NCI-H2171 treated with DMSO at 0.1 percent for 48 hours (cell line): ENCODE measurements around the gene MRTFB.
"Not testable (repeated sequence)": the region's sequence is repeated elsewhere in the genome, so short reads cannot be mapped to it uniquely, and the experiment has no call there.

Experiments
- DNase-seq: peaks from one replicate; lab custom pipeline; 2025; lab: John Stamatoyannopoulos, UW

The MRTFB gene

DNA sequence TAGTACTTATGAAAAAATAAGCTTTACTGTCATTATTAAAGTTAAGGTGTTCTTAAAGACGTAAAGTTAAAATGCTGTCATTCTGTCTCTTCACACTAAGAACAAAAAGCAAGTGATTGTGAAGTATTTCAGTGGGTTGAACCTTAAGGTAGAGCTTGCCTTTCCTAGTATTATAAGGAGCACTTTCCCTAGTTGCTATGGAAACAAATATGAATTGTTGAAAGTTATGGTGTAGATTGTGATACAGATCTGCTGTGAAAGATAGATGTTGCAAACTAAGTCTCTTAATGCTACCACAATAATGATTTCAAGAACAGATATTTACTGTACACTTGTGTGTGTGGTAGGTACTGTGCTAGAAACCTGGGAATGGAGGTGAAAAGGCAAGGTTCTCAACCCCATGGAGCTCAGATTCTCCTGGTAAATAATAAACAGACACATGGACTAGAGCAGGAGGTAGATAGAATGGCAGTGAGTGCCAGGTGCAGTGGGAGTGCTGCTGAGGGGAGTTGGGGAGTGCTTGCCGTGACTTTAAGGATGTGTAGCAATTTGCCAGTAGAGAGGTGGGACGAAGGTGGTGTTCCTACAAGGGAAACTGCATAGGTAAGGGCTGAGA, 34.7 kb downstream of the MRTFB start:
- no peak for DNase-seq

DNA sequence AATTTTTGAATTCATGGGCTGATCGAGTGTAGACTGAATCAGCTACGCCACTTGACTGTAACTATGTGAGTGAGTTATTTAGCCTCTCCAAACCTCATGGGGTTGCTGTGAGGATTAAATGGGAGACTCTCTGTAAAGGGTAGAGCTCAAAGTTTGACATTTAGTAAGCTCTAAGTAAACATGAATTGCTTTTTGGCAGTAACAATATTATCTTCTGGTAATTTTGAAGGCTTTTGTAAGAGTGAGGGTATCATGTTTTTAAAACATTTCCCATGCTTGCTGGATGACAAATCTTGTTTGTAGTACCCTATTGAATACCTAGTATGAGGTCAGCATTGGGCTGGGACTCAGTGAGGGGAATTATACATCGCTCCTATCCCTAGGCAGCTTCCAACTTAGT, 35.3 kb downstream of the MRTFB start:
- DNase-seq, result no peak

DNA sequence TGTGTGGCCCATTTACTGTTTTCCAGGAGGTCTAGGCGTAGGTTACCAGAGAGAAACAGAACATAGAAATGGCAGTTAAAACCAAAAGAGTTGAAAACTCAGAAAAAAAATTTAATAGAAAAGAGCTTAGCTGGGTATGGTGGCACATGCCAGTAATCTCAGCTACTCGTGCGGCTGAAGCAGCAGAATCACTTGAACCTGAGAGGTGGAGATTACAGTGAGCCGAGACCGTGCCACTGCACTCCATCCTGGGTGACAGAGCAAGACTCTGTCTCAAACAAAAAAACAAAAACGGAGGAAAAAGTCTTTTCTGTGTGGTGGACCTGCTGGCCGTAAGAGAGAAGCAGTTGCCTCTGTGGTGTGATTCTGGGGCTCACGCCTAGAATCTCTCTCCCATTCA, 35.8 kb downstream of the MRTFB start:
- DNase-seq, result no peak

DNA sequence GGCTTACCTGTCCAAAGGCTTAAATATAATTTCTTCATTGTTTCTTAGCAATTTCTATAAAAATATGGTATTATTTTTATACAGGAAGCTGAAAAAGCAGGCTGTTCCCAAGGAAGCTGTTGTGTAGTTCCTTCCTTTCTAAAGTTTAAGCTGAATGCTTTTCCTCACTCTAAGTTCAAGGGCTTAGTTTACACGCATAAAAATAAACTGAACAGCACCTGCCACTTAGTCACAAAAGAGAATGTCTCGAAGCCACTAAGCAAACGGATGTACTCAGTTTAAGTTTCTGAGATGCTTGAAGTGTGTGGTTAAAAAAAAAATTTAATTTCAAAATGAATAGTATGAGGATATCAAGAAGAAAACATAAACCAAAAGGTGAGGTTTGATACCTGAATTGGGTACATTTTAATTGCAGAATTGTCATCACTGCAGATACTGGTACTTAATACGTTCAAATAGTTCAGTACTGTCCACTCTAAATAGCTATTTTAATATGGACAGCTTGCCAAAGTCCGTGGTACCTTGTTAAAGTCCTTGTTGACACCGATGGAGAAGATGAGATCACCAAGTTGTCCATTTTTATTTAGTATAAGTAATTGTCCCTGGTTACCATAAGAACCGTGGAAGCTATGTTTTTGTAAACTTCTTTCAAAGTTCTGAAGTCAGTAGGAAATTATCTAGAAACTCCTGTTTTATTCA, 38.1 kb downstream of the MRTFB start:
- DNase-seq, result no peak

DNA sequence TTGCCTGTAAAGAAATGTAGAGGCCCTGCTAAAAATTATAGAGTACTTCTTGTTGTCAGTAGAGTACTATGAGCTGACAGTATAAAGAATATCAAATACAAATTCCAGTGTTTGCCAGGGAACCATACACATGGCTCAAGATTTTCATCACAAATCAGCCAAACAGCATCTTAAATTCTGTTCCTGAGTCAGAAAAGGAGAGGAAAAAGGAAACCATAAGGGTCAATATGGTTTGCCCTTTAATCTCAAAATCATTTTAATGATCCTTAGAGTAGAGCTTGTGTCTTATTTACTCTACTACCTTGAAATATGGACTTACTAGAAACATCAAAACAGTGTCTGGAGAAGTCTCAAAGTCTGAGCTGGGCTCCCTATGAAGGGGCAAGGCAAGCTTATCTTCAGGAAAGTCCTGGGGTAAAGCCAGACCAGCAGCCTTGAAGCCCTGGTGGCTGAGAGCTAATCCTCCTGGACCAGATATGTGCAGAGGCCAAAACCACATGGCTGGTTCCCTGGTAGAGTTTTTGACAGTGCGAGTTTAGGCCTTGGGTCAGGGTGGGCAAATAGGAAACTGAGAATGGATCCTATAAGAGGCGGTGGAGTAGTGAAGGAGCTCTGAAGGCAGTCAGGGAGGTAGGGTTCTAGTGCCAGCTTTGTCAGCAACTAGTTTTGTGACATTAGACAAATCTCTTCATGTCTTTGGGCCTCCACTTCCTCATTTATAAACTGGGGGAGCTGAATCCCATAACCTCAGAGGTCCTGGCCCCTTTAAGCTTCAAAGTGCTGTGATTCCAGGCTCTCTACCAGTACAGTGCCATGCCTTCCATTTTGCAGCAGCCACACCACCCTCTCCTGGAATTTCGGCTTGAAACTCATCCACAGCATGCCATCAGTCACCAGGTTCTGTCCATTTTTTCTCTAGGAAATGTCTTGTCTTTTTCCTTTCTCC, 38.9 kb downstream of the MRTFB start:
- no peak for DNase-seq

DNA sequence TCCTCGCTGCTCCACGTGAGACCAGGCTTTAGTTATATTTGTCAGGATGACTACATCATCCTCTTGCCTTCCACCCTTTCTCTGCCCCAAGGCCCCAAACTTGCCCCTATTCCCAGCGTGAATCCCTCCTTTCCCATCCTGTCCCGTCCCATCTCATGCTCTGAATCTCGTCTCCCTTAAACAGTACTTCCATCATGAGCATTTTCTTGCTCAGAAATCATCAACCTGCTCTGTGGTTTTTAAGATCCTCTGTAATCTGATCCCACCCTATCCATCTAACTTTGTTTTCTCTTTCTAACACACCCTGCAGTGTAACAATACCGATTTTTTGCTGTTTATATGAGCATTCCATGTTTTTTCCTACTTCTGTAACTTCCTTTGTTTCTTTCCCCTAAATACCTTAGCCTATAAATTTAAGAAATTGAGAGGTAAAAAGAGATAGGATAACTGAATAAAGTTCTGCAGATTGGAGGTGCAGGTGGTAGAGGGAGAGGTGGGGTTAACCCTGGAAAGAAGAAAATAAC, 39.7 kb downstream of the MRTFB start:
- DNase-seq, result no peak

DNA sequence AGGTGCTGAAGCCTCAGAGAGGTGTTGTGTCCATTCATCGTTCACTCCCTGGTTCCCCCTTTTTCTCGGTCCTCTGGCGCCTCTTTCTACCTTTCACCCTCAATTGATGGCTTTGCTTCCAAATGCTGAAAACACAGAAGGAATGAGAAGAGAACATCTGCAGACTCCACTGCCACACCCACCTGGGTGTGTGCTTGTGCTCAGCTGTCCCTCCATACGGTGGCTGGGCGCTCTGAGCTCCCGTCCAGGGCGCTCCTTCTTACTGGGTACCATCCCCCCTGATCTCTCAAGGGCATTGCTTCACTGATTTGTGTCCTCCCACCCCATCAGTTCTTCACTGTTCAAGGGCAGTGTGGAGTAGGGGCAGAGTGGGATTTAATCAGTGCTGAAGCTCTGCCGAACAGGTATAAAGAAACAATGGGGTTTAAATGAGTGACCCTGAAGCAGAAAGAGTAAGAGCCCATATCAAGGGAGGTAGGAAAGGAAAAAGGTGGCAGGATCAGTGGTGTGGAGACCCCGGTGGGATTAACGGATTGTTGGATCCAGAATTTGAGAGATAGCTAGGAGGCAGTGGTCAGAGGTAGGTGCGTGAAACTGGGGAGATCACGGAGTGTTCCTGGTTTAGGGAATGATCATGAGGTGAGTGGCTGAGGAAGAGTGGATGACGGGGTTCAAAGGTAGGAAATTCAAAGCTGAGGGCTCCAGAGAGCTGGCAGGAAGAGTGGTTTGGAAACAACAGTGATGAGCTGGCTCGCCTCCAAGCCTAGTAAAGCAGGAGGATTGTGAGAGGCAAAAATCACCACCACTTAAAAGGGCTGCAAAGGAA, 40.8 kb downstream of the MRTFB start:
- peak; percentile 2 for DNase-seq

DNA sequence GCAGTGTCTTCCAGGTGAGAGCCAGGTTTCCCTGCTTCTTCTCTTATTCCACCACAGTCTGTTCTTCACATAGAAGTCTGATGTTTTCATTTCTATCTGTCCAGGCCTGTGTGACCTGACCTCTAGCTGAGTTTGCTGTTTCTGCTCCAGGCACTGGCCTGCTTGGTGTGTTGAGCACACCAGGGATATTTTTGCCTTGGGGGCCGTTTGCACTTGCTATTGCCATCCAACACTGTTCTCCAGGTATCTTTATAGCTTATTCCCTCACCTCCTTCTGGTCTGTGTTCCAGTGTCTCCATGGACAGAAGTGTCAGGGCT, 41.4 kb downstream of the MRTFB start:
- no peak for DNase-seq

DNA sequence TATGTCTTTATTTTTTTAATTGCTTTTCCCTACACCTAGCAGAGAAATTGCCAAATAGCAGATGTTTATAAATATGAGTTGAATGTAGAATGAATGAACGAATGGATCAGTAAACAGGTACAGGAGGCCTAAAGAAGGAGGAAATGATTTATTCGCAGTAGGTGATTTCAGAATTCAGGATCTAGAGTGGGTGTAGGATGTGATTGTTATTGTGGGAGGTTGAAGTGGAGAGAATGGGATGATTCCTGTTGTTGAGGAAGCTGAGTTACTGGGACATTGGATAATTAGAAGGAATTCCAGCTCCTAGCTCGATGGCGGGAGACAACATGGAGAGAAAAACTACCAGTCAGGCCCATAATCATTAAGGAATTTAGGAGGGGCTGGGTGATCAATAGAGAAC, 42.2 kb downstream of the MRTFB start:
- DNase-seq, result no peak

DNA sequence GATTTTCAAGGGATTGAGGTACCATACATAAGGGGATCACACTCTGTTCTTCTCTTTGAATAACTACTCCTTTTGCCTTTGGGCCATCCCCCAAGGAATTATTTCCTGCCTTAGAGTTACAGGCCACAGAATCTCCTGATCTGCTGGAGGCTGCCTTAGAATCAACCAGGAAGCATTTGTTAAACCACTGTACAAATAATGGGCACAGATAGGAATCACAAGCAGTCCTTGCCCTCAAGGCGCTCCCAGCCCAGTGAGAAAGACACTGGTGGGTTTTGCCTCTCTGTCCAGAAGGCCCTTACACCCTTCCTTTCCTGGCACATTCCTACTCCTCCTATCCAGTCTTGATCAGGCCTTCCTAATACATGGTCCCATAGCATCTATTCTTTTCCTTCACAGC, 45.9 kb downstream of the MRTFB start:
- no peak for DNase-seq

DNA sequence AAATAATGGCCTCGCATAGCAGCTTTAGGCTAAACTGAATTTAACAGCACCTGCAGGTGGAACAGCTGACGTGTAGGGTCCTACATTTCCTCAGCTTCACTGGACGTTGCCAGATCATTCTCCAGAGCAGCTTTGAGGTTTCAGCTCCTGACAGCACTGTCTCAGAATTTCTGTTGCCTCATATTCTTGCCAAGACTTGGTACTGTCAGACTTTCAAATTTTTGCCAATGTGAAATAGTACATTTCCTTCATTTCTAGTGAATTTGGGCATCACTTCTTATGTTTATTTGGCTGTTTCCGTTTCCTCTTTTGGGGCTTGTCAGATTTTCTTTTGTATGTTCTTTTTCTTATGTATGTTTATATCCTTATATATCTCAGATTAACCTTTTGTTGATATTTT, 48.7 kb downstream of the MRTFB start:
- no peak for DNase-seq

DNA sequence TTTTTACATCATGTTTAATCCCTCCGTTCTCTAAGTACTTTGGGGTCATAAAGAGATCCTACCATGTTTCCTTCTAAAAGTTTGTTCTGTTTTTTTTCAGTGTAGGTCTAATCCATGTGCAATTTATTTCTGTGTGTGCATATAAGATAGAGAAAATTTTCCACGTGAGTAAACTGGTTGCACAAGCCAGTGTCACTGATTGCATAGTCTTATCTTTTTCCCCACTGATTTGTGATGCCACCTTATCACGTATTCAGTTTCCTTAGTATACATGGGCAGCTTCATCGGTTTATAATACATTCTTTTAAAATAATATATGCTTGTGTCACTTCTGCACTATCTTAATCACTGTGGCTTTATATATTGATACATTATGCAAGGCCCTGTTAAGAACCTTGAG, 49.2 kb downstream of the MRTFB start:
- no peak for DNase-seq

DNA sequence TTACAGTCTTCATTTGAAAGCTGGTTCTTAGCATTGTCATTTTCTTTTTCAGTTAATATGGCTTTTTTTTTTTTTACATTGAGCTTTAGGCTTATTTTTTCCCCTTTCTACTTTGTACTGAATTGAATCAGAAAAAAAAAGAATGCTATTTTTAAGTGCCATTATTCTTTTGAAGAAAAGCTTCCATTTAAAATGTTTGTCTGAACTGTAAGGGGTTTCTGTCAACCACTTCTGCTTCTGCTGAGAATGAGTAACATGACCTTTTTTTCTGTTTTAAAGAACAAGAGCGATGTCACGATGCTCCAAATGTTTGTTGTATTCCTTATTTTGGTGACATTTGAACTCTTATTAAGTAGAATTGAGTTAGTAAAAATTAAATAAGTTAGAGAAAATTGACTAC, 50.0 kb downstream of the MRTFB start:
- DNase-seq, result no peak

DNA sequence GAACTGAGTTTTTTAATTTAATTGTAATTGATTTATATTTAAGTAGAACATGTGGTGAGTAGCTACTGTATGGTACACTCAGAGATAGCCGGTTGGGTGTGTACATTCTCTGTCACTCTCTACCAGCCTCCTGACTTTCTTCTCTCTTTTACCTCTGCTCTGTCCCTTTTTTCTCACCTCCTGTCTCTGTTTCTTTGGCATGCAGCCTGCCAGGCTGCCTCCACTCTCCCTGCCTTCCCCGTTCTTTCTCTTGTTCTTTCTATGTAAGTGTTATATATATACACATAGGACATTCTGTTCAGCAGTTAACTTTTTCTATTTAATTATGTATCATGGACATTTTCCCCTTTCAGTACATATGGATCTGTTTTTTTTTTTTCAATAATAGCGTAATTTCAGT, 50.8 kb downstream of the MRTFB start:
- no peak for DNase-seq

DNA sequence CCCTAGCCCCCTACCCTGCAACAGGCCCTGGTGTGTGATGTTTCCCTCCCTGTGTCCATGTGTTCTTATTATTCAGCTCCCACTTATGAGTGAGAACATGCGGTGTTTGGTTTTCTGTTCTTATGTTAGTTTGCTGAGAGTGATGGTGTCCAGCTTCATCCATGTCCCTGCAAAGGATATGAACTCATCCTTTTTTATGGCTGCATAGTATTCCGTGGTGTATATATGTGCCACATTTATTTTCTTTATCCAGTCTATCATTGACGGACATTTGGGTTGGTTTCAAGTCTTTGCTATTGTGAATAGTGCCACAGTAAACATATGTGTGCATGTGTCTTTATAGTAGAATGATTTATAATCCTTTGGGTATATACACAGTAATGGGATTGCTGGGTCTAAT, 51.3 kb downstream of the MRTFB start:
- not testable (repeated sequence) for DNase-seq

DNA sequence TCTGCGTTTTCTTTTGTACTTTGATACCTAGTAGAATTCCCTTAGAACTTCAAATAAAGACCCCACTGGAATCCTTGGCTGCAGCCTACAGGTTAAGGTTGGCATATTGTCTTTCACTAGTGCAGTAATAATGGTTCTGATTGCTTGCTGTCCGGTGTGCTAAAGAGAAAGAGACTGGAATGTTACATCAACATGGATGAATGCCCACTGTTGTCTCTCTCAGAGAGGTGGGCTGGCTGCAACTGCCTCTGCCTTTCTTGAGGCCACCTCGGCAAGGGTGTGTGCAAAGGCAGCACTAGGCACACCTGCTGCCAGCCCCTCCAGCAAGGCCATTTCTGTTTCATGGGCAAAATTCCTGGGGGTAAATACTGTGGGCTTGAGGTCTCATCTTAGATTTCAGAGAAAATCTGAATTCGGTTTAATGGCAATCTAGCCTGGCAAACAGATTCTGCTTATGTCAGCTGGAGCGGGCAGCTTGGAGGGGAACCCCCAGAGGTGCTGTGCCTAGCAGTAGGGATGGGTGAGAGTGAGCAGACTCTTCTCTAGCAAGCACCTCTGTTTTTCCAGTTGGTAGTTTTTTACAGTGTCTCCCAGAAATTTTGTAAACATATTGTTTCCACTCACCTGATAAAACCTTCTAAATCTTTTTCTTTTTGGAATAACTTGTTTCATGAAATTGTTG, 54.0 kb downstream of the MRTFB start:
- no peak for DNase-seq

DNA sequence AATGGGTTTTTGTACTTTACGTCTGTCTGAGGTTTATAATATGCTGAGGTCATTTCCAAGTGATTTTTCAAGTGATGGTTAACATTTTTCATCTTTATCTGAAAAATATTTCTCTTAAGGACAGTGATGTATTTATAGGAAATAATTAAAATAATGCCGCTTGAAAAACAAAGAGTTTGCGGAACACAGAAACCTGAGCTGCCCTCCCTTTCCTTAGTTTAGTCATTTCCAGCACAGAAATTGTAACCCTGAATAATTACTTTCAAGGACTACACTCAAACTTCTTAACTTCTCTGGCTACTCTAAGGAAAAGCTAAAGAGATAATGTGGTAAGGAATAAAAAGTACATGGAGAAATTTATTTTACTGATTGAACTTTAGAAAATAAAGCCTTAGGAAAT, 54.6 kb downstream of the MRTFB start:
- no peak for DNase-seq

DNA sequence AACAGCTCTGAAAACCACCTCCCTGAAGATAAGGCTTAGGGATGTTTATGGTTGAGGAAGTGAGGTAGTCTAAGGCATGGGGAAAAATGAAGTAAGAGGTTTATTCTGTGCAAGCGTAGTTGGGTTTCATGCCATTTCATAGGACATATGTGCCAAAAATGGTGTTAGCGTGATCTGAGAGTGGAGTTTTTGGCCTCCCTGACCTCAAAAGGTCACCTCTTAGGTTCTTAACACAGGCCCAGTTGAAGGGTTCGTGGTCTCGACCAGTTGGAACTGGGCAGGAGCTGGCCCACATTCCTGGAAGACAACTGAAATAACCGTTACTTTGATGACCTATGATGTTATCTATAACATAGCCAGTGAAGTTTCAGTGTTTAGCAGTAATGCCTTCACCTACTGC, 57.0 kb downstream of the MRTFB start:
- no peak for DNase-seq

DNA sequence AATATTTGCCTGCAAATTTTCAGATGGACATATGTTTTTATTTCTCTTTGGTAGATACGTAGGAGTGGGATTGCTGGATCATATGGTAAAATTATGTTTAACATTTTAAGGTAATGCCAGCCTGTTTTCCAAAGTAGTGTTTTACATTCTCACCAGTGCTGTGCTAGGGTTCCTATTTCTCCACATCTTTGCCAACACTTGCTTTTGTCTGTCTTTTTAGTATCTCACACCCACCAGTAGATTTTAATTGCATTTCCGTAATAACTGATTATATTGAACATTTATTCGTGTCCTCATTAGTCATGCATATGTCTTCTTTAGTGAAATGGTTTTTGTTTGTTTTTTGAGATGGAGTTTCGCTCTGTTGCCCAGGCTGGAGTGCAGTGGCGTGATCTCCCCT, 58.4 kb downstream of the MRTFB start:
- DNase-seq, result no peak

DNA sequence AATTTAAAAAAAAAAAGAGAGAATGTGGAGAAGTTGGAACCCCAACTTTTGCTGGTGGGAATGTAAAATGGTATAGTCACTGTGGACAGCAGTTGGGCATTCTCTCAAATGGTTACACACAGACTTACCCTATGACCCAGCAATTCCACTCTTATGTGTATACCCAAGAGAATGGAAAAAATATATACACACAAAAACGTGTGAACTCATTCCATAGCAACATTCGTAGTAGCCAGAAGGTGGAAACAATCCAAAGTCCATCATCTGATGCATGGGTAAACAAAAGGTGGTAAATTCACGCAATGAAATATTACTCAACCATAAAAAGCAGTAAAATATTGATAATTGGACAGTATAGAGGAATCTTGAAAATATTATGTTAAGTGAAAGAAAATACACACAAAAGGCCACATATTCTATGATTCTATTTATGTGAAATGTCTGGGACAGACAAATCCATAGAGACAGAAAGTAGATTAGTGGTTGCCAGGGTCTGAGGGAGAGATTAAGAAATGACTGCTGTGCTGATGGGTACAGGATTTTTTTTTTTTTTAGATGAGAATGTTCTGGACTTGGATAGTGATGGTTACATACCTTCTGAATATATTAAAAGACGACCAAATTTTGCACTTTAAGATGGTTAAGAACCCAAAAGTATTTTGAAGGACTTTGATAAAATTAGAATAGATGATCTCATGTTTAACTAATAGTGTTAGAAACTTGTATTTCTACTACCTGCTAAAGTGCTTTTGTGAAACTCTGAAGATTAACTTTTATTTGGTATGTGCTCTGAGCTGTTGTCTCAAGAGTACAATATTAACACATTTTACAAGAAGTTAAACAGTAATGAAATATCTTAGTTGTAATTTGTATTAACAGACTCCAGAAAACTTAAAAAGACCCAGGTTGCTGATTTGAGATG, 60.9 kb downstream of the MRTFB start:
- DNase-seq, result no peak

DNA sequence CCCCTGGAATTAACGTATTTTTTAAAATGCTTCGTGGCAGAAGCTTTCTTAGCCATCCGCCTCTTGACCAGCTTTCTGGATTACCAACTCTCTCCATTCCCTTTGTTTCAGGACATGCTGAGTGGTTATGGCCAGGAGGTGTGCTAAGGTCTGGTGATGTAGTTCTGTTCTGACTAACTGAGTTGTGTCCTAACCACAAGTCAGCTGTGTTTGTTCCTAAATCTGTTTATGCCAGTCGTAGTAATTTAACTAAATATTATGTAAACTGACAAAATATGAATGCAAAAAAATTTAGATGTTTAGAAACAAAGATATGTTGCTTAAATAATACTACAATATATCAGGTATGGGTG, 61.6 kb downstream of the MRTFB start:
- no peak for DNase-seq
